AG09319 (cell line): ENCODE results near the gene IL23A.

ENCODE experiments used
- DNase-seq: peaks from one replicate; pipeline ENCODE4 v3.0.0-alpha.2; 2010; ENCODE audit warnings: low read depth; ENCODE audit errors: extremely low read depth
- CTCF ChIP-seq: IDR thresholded peaks from 2 replicates; pipeline ENCODE4 v1.5.1; 2011; ENCODE audit warnings: low read depth, mild to moderate bottlenecking, inconsistent platforms, low read length, moderate library complexity

IL23A gene

GRCh38 chr12:56387152-56387736, 48.6 kb downstream of the IL23A start:
- TF ChIP-seq CTCF, result no peak
- no peak for DNase-seq

- no peak for TF ChIP-seq CTCF
- DNase-seq, result no peak
Measured at GRCh38 chr12:56389412-56389811, 50.7 kb downstream of the IL23A start.
